ENCODE data around the gene RFPL4AL1.
"Not testable (repeated sequence)": the region's sequence is repeated elsewhere in the genome, so short reads cannot be mapped to it uniquely, and the experiment has no call there.

RFPL4AL1 gene

GRCh38 chr19:55768818-55769217 is at the start of gene RFPL4AL1:
TSS of gene RFPL4AL1 (plus strand) at chr19:55769118. CDS start at chr19:55771805, 2,687 bp downstream.
- not testable (repeated sequence) for DNase-seq (ENCODE audit: low spot score)

DNA sequence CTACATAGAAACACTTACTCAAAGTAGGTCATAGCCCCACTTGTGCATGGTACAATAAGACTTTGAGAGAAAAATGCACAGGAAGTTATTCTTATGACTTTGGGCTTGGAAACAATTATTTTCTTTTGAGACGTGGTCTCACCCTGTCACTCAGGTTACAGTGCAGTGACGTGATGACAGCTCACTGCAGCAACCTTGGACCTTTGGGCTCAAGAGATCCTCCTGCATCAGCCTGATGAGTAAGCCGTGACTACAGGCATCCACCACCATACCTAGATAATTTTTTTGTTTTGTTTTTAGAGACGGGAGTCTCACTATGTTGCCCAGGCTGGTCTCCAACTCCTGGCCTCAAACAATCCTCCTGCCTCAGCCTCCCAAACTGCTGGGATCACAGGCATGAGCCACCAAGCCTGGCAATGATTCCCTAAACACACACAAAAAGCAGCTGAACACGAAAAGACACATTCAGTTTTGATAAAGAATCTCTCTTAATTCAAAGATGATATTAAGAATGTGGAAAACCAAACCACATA is 48.6 kb upstream of the RFPL4AL1 start:
- no peak for DNase-seq (ENCODE audit: low spot score)

DNA sequence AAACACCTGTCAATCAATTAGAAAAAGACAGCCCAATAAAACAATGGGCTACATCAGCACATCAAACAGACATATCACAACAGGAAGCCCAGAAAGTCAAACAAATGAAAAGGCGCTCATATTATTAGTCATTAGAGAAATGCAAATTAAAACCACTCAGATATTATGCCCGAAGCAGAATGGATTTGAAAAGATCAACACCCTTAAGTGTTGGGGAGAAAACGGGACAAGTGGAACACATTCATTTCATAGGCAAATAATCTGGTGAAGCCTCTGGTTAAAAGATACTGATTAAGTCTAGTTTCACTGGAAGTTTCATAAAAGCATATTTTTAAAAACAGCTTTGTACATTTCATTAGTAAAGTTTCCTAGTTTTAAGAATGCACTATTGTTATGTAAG is 48.1 kb upstream of the RFPL4AL1 start:
- no peak for DNase-seq (ENCODE audit: low spot score)

GRCh38 chr19:55723491-55723890 is 45.4 kb upstream of the RFPL4AL1 start:
- DNase-seq (ENCODE audit: low spot score): no peak

DNA sequence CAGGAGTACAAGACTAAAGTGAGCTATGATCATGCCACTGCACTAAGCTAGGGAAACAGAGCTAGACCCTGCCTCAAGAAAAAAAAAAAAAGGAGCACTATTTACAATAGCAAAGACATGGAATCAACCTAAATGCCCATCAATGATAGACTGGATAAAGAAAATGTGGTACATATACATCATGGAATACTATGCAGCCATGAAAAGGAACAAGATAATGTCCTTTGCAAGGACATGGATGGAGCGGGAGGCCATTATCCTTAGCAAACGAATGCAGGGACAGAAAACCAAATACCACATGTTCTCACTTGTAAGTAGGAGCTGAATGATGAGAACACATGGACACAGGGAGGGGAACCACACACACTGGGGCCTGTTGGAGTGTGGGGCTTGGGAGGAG is 38.5 kb upstream of the RFPL4AL1 start:
- not testable (repeated sequence) for DNase-seq (ENCODE audit: low spot score)

DNA sequence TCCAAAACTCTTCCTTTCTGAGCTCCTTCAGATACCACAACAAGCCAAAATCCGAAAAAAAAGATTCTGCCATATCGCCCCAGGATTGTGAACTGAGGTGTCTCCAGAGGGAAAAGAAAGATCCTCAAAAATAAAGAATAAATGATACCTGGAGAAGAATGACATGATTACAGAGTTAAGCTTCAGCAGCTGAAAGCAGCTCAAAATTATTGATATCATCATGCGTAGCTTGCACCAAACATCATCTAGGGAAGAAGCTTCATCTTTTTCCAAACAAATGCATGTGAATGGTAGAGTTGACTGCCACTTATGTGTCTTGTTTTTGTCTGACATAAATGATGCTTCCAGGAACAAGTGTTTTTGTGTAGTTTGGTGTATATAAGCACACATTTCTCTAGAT is 30.6 kb upstream of the RFPL4AL1 start, which contains the start of gene NLRP9:
Gene NLRP9, minus strand, starts transcription at position 101 of the 400 bp plus-strand sequence. Its CDS starts 28 bp downstream, at position 73.
- DNase-seq (ENCODE audit: low spot score): no peak

- no peak for DNase-seq (ENCODE audit: low spot score)
Observed at GRCh38 chr19:55750715-55751114, 18.2 kb upstream of the RFPL4AL1 start.

- no peak for DNase-seq (ENCODE audit: low spot score)
Observed at GRCh38 chr19:55753401-55753800, 15.5 kb upstream of the RFPL4AL1 start.

- not testable (repeated sequence) for DNase-seq (ENCODE audit: low spot score)
Observed at GRCh38 chr19:55756808-55757207, 12.1 kb upstream of the RFPL4AL1 start.

- DNase-seq (ENCODE audit: low spot score): not testable (repeated sequence)
Observed at GRCh38 chr19:55758797-55759196, 10.1 kb upstream of the RFPL4AL1 start, which contains the start of gene RFPL4A. TSS of gene RFPL4A (plus strand) at chr19:55759097. CDS start at chr19:55761801, 2,704 bp downstream.

DNA sequence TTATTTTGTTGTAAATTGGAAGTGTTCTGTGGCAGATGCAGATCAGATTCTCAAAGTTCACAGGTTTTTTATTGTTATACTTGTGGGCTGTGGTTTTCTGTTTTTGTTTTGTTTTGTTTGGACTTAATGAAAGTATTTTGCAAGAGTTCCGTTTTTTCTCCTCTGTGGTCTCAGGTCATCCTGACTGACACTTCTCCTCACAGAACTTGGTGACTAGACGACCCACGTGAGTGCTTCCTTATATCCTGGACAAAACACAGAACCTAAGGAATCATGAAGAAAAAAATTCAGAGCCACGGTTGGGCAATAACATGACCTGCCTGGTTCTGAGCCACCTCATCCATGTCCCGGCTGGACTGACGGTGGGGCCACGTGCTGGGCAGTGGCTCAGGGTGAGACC is 2.5 kb upstream of the RFPL4AL1 start:
- DNase-seq (ENCODE audit: low spot score): no peak

DNA sequence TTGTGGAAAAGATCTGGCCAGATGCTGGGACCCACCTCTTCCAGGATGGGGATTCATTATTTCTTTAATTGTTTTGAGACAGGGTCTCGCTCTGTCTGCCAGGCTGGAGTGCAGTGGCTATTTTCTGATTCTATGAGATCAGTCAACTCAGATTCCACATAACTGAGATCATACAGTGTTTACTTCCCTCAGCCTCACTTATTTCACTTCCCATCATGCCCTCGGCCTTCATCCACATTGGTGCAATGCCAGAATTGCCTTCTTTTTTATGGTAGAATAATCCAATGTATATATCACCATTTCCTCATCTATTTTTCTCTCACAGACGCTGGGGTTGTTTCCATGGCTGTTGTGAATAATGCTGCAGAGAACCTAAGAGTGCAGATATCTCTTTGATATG is 714 bp downstream of the RFPL4AL1 start:
- DNase-seq (ENCODE audit: low spot score): not testable (repeated sequence)

DNA sequence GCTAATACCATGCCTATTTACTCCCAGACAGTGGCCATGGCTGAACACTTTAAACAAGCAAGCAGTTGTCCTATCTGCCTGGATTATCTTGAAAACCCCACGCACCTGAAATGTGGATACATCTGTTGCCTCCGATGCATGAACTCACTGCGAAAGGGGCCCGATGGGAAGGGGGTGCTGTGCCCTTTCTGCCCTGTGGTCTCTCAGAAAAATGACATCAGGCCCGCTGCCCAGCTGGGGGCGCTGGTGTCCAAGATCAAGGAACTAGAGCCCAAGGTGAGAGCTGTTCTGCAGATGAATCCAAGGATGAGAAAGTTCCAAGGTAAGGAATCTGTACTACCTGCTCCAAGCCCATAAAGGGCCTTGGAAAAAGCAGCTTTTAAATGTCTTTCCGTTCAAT is 8.6 kb downstream of the RFPL4AL1 start:
- no peak for DNase-seq (ENCODE audit: low spot score)

DNA sequence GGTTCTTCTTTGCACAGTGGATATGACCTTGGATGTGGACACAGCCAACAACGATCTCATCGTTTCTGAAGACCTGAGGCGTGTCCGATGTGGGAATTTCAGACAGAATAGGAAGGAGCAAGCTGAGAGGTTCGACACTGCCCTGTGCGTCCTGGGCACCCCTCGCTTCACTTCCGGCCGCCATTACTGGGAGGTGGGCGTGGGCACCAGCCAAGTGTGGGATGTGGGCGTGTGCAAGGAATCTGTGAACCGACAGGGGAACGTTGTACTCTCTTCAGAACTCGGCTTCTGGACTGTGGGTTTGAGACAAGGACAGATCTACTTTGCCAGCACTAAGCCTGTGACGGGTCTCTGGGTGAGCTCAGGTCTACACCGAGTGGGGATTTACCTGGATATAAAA is 9.4 kb downstream of the RFPL4AL1 start:
- DNase-seq (ENCODE audit: low spot score): no peak

GRCh38 chr19:55781112-55781511 is 12.2 kb downstream of the RFPL4AL1 start:
- no peak for DNase-seq (ENCODE audit: low spot score)

- no peak for DNase-seq (ENCODE audit: low spot score)
Observed at GRCh38 chr19:55795021-55795420, 26.1 kb downstream of the RFPL4AL1 start.

GRCh38 chr19:55801416-55801815 is 32.5 kb downstream of the RFPL4AL1 start:
- no peak for DNase-seq (ENCODE audit: low spot score)

DNA sequence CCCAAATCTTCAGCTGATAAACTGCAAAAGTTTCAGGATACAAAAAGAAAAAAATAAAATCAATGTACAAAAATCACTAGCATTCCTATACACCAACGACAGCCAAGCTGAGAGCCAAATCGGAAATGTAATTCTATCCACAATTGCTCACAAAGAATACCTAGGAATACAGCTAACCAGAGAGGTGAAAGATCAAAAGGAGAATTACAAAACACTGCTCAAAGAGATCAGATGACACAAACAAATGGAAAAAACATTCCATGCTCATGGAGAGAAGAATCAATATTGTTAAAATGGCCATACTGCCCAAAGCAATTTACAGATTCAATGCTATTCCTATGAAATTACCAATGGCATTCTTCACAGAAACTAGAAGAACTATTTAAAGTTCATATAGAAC is 33.4 kb downstream of the RFPL4AL1 start:
- no peak for DNase-seq (ENCODE audit: low spot score)

- DNase-seq (ENCODE audit: low spot score): peak; percentile 44
Observed at GRCh38 chr19:55809381-55810058, 40.6 kb downstream of the RFPL4AL1 start.

GRCh38 chr19:55811340-55811739 is 42.4 kb downstream of the RFPL4AL1 start:
- DNase-seq (ENCODE audit: low spot score): no peak

DNA sequence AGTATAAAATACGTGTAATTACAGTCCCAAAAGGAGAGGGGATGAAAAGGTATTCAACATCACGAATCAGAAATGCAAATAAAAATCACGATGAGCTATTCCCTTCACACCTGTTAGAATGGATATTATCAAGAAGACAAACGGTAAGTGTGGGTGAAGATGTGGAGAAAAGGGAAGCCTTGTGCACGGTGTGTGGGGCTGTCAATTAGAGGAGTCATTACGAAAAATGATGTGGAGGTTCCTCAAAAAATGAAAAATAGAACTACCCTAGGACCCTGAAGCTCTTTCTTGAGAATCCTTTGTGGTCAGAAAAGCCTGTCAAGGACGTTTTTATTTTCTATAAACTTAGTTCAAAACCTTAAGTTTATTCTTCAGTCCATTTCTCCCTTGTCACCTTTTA is 43.5 kb downstream of the RFPL4AL1 start:
- no peak for DNase-seq (ENCODE audit: low spot score)

GRCh38 chr19:55813906-55814305 is 45.0 kb downstream of the RFPL4AL1 start:
- no peak for DNase-seq (ENCODE audit: low spot score)

GRCh38 chr19:55820037-55820436 is 51.1 kb downstream of the RFPL4AL1 start:
- DNase-seq (ENCODE audit: low spot score): peak; percentile 6

All from Ammon's horn (tissue), 1 donor.